ENCODE data around the gene YPEL1.
"Not testable (repeated sequence)": the region's sequence is repeated elsewhere in the genome, so short reads cannot be mapped to it uniquely, and the experiment has no call there.

The YPEL1 gene

GRCh38 chr22:21681566-21682370, 53.8 kb downstream of the YPEL1 start:
- no peak for DNase-seq

GRCh38 chr22:21680830-21681565, 54.6 kb downstream of the YPEL1 start:
- no peak for DNase-seq

- DNase-seq, result no peak
These were observed 56.2 kb downstream of the YPEL1 start for GRCh38 chr22:21679383-21679782.

GRCh38 chr22:21678842-21679241, 56.8 kb downstream of the YPEL1 start:
- not testable (repeated sequence) for DNase-seq

- DNase-seq, result no peak
These were observed 57.8 kb downstream of the YPEL1 start for GRCh38 chr22:21677606-21678443.

GRCh38 chr22:21674638-21675245, 60.9 kb downstream of the YPEL1 start:
- no peak for DNase-seq

- no peak for DNase-seq
These were observed 61.9 kb downstream of the YPEL1 start for GRCh38 chr22:21673534-21674321.

GRCh38 chr22:21672107-21672629, 63.4 kb downstream of the YPEL1 start:
- no peak for DNase-seq

GRCh38 chr22:21669026-21669425, 66.6 kb downstream of the YPEL1 start:
- DNase-seq, result no peak

GRCh38 chr22:21666786-21667185, 68.8 kb downstream of the YPEL1 start:
- DNase-seq, result no peak

GRCh38 chr22:21665047-21665851, 70.3 kb downstream of the YPEL1 start:
- DNase-seq, result no peak

GRCh38 chr22:21663738-21664137, 71.9 kb downstream of the YPEL1 start:
- DNase-seq, result no peak

GRCh38 chr22:21661991-21662390, 73.6 kb downstream of the YPEL1 start:
- DNase-seq, result no peak

GRCh38 chr22:21660904-21661303, 74.7 kb downstream of the YPEL1 start:
- no peak for DNase-seq

- DNase-seq, result no peak
These were observed 75.6 kb downstream of the YPEL1 start for GRCh38 chr22:21659864-21660525.

- peak; percentile 80 for DNase-seq
These were observed 78.1 kb downstream of the YPEL1 start for GRCh38 chr22:21657360-21658032.

- DNase-seq, result no peak
These were observed 78.6 kb downstream of the YPEL1 start for GRCh38 chr22:21657020-21657359.

- DNase-seq, result no peak
These were observed 82.7 kb downstream of the YPEL1 start for GRCh38 chr22:21652547-21653545.

All from KG1 (cell line).